Fibroblast of pulmonary artery (primary cell): ENCODE results near the gene GRIK4.
"Not testable (repeated sequence)": the region's sequence is repeated elsewhere in the genome, so short reads cannot be mapped to it uniquely, and the experiment has no call there.

Experiments
- DNase-seq: peaks from one replicate; pipeline ENCODE4 v3.0.0-alpha.2; 2010; ENCODE audit warnings: low read depth
- H3K4me3 ChIP-seq: replicated peaks from 2 replicates; pipeline ENCODE4 v1.5.1; 2011; ENCODE audit warnings: low read depth, mild to moderate bottlenecking, control low read depth, low read length, moderate library complexity
- TF ChIP-seq, protein P1 (sequence below): IDR thresholded peaks from 2 replicates; pipeline ENCODE4 v1.5.1; 2011; ENCODE audit warnings: mild to moderate bottlenecking, control low read depth, low read length, inconsistent platforms; ENCODE audit errors: missing control alignments

The GRIK4 gene

DNA sequence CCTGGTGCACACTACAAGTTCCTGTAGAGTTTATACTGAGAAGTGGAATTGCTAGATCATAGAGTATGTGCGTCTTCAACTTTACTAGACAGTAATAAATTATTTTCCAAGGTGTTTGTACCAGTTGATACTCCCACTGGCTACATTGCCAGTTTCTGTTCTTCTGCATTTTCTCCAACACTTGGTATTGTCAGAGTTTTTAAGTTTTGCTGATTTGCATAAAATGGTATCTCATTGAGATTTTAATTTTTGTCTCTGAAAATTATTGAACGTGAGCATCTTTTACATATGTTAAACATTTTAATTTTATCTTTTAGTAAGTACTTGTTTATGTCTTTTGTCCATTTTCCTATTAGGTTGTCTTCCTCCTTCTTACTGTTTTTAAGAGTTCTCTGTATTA lies 519.6 kb downstream of the GRIK4 start:
- TF ChIP-seq, protein P1, sequence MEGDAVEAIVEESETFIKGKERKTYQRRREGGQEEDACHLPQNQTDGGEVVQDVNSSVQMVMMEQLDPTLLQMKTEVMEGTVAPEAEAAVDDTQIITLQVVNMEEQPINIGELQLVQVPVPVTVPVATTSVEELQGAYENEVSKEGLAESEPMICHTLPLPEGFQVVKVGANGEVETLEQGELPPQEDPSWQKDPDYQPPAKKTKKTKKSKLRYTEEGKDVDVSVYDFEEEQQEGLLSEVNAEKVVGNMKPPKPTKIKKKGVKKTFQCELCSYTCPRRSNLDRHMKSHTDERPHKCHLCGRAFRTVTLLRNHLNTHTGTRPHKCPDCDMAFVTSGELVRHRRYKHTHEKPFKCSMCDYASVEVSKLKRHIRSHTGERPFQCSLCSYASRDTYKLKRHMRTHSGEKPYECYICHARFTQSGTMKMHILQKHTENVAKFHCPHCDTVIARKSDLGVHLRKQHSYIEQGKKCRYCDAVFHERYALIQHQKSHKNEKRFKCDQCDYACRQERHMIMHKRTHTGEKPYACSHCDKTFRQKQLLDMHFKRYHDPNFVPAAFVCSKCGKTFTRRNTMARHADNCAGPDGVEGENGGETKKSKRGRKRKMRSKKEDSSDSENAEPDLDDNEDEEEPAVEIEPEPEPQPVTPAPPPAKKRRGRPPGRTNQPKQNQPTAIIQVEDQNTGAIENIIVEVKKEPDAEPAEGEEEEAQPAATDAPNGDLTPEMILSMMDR = no peak
- H3K4me3 ChIP-seq = no peak overlapping the region
- no peak for DNase-seq

DNA sequence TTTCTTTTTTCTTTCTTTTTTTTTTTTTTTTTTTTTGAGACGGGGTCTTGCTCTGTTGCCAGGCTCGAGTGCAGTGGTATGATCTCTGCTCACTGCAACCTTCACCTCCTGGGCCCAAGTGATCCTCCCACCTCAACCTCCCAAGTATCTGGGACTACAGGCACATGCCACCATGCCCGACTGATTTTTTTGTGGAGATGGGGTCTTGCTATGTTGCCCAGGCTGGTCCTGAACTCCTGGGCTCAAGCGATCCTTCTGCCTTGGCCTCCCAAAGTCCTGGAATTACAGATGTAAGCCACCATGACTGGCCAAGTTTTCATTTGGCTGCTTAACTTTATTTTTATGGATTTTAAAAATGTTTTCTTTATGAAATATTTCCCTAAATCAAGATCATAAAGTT lies 520.1 kb downstream of the GRIK4 start:
- DNase-seq = not testable (repeated sequence)

DNA sequence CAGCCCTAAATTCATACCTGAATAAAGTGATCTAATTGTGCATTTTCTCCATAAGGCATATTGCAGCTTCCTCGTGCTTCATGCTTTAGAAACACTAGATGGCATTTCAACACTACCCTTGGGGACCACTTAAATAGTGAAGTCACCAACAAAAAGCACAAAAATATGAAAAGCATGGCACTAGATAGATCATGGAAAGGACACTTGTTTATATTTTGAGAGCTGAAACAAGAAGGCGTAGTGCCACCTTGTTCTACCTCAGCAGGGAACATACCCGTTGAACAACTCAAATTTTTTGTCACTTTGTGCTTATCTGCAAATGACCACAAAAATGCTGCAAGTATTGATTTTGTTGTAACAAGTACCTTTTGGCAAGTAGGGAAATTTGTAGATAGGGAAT lies 521.0 kb downstream of the GRIK4 start:
- TF ChIP-seq, protein P1 = no peak
- no peak for DNase-seq
- H3K4me3 ChIP-seq = no peak overlapping the region

More for the DNA sequence above, 520.1 kb downstream of the GRIK4 start:
- H3K4me3 ChIP-seq = not testable (repeated sequence)

DNA sequence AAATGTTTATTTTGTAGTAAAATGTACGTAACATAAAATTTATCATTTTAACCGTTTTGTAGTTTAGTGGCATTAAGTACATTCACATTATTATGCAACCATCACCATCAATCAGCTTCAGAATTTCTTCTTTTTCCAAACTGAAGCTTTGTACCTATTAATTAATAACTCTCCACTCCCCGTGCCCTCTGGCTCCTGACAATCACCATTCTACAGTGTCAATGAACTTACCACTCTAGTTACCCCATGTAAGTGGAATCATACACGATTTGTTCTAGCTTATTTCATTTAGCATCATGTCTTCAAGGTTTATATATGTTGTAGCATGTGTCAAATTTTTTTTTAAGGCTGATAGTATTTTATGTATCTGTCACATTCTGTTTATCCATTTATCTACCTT lies 522.1 kb downstream of the GRIK4 start:
- no peak overlapping the region for H3K4me3 ChIP-seq
- TF ChIP-seq, protein P1 = no peak
- no peak for DNase-seq

DNA sequence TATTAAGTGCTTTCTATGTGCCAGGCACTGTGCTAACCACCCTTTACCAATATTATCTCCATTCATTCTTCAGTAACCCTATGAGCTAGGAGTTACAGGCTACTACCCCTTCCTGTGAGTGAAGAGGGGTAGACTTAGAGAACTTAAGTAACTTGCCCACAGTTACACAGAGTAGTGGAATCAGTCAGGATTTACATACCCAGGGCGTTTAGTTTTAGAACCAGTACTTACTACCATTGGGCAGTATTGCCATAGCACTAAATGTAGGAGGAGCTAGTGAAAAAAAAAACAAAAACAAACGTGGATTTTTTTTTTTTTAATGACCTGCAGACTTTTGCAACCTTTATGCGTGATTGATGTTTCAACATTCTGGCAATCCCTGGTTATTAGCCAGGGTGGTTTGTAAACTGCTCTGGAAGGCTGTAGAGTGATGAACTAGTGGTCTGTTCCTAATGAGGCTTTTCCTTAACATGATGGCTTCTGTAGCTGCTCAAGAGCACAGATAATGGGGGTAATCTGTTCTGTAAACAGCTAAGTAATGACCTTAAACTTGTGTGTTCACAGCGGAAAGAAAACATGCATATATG lies 523.7 kb downstream of the GRIK4 start:
- TF ChIP-seq, protein P1 = no peak
- no peak for DNase-seq
- H3K4me3 ChIP-seq = no peak overlapping the region

DNA sequence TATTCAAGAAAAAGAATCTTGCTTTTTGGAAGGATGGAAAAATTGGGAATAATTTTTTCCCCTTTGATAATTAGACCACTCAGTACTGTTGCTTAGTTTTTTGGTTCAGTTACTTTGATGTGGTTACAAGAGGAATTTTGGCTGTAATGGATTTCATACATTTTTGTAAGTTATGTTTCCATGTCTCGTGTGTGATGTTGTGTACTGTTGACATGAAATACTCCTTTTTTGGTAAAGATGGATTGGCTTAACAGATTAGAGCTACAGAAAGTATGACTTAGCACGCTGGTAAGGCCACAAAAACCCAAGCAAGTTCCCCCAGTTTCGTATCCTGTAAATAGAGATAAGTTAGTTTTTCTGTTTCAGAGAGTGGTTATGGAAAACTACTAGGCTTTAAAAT lies 524.2 kb downstream of the GRIK4 start:
- DNase-seq = peak; percentile 10
- TF ChIP-seq, protein P1 = no peak
- H3K4me3 ChIP-seq = no peak overlapping the region

DNA sequence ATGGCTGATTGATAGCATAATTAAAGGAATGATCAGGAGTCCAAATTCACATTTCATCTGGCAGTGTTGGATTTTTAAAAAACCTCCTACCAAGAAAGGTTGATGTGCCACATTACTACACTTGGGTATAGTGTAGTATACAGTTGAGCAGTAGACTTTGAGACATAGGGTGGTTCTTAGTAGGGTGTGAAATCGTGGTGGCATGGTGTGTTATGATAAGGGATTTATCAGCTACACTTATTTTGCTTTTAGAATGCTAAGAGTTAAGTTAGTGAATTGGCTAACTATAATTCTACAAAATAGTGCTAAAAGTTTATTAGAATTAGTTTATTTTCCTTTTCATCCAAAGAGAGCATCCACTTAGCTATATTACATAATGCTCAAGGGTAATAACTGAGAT lies 525.5 kb downstream of the GRIK4 start:
- no peak overlapping the region for H3K4me3 ChIP-seq
- TF ChIP-seq, protein P1 = no peak
- no peak for DNase-seq
